ENCODE data around the gene SWAP70.

DNA sequence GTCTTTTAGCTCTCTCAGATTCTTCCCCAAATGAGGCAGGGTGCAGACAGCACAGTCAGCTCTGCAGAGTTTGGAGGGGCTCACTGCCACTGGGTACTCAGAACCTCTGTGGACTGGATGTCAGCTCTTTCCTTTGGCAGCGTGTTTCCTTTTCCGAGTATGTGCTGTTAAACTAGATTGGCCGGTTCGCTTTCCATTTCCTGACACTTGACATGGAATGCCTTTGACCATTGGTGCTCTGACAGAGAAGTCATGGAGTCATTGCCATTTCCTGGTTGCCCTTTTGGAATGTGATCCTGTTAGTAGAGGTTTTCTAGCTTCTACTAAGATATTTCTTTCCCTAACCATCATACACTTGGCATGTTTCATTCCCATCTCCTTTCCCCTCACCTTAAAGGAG lies 86.7 kb downstream of the SWAP70 start:
- TF ChIP-seq, protein P1, sequence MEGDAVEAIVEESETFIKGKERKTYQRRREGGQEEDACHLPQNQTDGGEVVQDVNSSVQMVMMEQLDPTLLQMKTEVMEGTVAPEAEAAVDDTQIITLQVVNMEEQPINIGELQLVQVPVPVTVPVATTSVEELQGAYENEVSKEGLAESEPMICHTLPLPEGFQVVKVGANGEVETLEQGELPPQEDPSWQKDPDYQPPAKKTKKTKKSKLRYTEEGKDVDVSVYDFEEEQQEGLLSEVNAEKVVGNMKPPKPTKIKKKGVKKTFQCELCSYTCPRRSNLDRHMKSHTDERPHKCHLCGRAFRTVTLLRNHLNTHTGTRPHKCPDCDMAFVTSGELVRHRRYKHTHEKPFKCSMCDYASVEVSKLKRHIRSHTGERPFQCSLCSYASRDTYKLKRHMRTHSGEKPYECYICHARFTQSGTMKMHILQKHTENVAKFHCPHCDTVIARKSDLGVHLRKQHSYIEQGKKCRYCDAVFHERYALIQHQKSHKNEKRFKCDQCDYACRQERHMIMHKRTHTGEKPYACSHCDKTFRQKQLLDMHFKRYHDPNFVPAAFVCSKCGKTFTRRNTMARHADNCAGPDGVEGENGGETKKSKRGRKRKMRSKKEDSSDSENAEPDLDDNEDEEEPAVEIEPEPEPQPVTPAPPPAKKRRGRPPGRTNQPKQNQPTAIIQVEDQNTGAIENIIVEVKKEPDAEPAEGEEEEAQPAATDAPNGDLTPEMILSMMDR (IDR thresholded peaks at IDR 0.05), result no peak
- no peak for TF ChIP-seq POLR2A (IDR thresholded peaks at IDR 0.05)
